GM06990 (cell line): ENCODE measurements around the gene CSTPP1.

Experiments used
- DNase-seq: peaks from one replicate; pipeline ENCODE4 v3.0.0-alpha.2; 2011; ENCODE audit not compliant: insufficient read length; ENCODE audit errors: extremely low read depth
- H3K27me3 ChIP-seq: replicated peaks from 2 replicates; pipeline ENCODE4 v1.6.0; 2011; ENCODE audit warnings: low read length; ENCODE audit not compliant: control insufficient read depth, insufficient read depth
- H3K36me3 ChIP-seq: 2 replicates; pipeline ENCODE4 v1.5.1; 2011; ENCODE audit warnings: low read length; ENCODE audit not compliant: control insufficient read depth, insufficient read depth
- H3K4me3 ChIP-seq: replicated peaks from 2 replicates; pipeline ENCODE4 v1.5.1; 2011; ENCODE audit warnings: low read depth, mild to moderate bottlenecking, control low read depth, low read length
- CTCF ChIP-seq: IDR thresholded peaks from 2 replicates; pipeline ENCODE4 v1.5.1; 2011; ENCODE audit warnings: low read length, control low read depth, mild to moderate bottlenecking, inconsistent platforms; ENCODE audit not compliant: insufficient read depth, poor library complexity, severe bottlenecking

CSTPP1 gene

GRCh38 chr11:46892109-46892508 lies 44.5 kb upstream of the CSTPP1 start:
- Histone ChIP-seq H3K27me3 (no peaks in the 10 kb centered on the region), H3K36me3 (no peaks in the 10 kb centered on the region), H3K4me3 (no peak overlapping the region)
- no peak for DNase-seq
- TF ChIP-seq CTCF, result no peak

- no peaks in the 10 kb centered on the region for H3K27me3 ChIP-seq
- H3K36me3 ChIP-seq, result no peaks in the 10 kb centered on the region
- H3K4me3 ChIP-seq, result no peak overlapping the region
- no peak for DNase-seq
- TF ChIP-seq CTCF, result no peak
Observed at GRCh38 chr11:46892838-46893237, 43.7 kb upstream of the CSTPP1 start.

- no peak for TF ChIP-seq CTCF
- no peaks in the 10 kb centered on the region; the same call in 1 of the 2 replicates for H3K27me3 ChIP-seq
- no peaks in the 10 kb centered on the region for H3K36me3 ChIP-seq
- H3K4me3 ChIP-seq, result no peak overlapping the region
- no peak for DNase-seq
Observed at GRCh38 chr11:46894506-46894905, 42.1 kb upstream of the CSTPP1 start.

GRCh38 chr11:46894961-46895360 lies 41.6 kb upstream of the CSTPP1 start:
- Histone ChIP-seq H3K27me3 (no peaks in the 10 kb centered on the region; the same call in 1 of the 2 replicates), H3K4me3 (no peak overlapping the region), H3K36me3 (no peaks in the 10 kb centered on the region)
- no peak for DNase-seq
- no peak for TF ChIP-seq CTCF

- DNase-seq, result no peak
- no peaks in the 10 kb centered on the region for H3K36me3 ChIP-seq
- no peak for TF ChIP-seq CTCF
Observed at GRCh38 chr11:46895821-46896220, 40.7 kb upstream of the CSTPP1 start.

More at GRCh38 chr11:46895821-46896220, 40.7 kb upstream of the CSTPP1 start:
- Histone ChIP-seq H3K4me3 (no peak overlapping the region), H3K27me3 (no peaks in the 10 kb centered on the region; the same call in 1 of the 2 replicates)
